GM18870 (cell line): Measurements from ENCODE around the gene MGLL.

Source experiments
- ATAC-seq: cut with Tn5 transposase; IDR thresholded peaks from one replicate; pipeline ENCODE4 v1.9.1; 2021; ENCODE audit warnings: moderate library complexity; ENCODE audit not compliant: unreplicated experiment

Gene MGLL

GRCh38 chr3:127822041-127822681 is at the start of gene MGLL:
Gene MGLL (minus strand): TSS chr3:127822515. CDS start chr3:127822318, 197 bp downstream.
- ATAC-seq: no peak

GRCh38 chr3:127870156-127870555 is 47.8 kb upstream of the MGLL start:
- no peak for ATAC-seq

- ATAC-seq: no peak
Observed at GRCh38 chr3:127867986-127868385, 45.7 kb upstream of the MGLL start.

DNA sequence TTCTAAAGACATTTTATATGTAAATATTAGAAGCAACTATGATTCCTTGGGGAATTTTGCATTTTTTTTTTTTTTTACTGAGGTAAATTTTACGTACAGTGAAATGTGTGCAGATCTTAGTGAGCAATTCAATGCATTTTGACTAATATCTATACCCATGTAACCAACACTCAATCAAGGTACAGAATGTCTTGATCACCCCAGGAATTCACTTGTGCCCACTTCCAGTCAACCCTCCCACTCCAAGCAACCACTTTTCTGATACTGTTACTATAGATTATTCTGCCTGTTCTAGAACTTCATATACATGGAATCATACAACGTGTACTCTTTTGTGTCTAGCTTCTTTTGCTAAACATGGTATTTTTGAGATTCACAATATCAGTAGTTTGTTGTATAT is 45.1 kb upstream of the MGLL start:
- ATAC-seq: no peak

- ATAC-seq: no peak
Observed at GRCh38 chr3:127865941-127866340, 43.6 kb upstream of the MGLL start.

- ATAC-seq: no peak
Observed at GRCh38 chr3:127860211-127860696, 37.9 kb upstream of the MGLL start.

GRCh38 chr3:127859730-127860129 is 37.4 kb upstream of the MGLL start:
- ATAC-seq: no peak

- ATAC-seq: no peak
Observed at GRCh38 chr3:127858937-127859336, 36.6 kb upstream of the MGLL start.

GRCh38 chr3:127858521-127858920 is 36.2 kb upstream of the MGLL start:
- ATAC-seq: no peak

DNA sequence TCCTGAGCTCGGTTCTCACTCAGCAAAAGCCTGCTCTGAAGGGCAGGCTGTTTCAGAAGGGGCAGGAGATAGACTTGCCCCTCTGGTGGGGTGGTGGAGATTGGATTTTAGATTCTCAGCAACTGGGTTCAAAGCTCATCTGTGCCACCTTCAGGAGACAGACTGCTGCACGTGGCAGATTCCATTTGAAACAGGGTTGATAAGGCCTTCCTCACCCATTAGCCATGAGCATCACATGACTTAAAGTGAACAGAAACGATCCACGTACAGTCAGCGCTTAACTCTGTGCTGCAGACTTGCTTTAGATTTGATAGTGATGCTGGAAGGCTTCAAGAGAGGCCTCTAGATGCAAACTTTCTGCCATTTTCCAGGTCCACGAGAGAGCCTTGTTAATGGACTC is 35.0 kb upstream of the MGLL start:
- no peak for ATAC-seq

DNA sequence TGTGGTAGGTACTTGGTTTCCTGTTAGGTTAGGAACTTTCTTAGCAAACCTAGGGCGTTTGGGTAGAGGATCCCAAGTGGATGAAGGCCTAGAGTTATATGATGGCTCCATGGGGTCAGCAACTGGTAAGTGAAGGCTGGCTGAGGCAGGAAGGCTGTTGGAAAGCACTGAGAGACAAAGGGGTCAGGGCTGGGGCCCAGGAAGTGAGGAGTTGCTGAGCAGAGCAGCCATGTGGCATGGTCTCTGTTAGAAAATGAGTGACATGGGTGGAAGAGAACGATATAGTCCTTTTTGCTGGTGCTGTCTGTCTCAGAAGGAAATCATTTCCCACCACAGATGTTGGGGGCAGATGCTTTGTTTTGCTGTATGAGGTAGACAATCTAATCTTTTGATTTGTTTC is 34.5 kb upstream of the MGLL start:
- no peak for ATAC-seq

DNA sequence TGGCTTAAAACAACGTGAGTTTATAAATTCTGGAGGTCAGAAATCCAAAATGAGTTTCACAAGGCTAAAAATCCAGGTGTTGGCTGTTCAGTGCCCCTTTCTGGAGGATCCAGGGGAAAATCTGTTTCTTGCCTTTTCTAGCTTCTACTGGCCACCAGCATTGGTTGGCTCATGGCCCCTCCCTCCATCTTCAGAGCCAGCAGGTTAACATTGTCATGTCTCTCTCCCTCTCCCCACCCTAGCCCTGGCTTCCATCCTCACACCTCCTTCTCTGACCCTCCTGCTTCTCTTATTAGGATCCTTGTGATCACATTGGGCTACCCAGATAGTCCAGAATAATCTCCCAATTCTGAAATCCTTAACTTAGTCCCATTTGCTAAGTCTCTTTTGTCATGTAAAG is 32.9 kb upstream of the MGLL start:
- ATAC-seq: no peak

DNA sequence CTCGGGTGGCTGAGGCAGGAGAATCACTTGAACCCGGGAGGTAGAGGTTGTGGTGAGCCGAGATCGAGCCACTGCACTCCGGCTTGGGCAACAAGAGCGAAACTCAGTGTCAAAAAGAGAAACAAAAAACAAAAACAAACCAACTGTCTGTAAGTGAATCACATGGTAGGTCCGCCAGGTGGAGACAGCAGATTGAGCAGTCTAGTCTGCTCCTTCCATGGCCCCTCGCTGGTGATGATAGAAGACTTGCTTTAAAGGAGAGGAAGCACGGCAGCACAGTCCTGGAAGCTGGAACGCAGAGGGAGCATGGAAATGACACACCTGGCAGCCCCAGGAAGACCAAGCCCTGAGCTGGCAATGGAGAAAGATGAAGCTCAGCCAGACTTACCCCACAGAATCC is 31.4 kb upstream of the MGLL start:
- no peak for ATAC-seq

DNA sequence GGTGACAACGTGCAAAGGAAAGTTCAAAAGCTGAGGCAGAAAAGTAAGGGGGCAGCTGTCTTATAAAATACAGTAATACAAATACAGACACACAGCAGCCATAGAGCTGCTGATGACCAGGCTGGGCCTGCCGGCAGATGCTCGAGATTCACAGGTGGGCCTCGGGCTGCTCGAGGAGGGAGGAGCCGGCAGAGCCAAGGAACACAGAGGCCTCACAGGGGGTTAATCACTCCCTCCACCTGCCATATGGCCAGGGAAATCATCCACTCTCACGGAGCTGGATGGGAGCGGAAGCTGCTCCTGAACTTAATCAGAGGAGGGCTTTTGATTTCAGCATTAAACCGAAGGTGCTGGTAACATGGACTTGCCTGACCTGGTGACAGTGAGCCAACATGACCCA is 29.6 kb upstream of the MGLL start:
- no peak for ATAC-seq

GRCh38 chr3:127849368-127849767 is 27.1 kb upstream of the MGLL start:
- no peak for ATAC-seq

DNA sequence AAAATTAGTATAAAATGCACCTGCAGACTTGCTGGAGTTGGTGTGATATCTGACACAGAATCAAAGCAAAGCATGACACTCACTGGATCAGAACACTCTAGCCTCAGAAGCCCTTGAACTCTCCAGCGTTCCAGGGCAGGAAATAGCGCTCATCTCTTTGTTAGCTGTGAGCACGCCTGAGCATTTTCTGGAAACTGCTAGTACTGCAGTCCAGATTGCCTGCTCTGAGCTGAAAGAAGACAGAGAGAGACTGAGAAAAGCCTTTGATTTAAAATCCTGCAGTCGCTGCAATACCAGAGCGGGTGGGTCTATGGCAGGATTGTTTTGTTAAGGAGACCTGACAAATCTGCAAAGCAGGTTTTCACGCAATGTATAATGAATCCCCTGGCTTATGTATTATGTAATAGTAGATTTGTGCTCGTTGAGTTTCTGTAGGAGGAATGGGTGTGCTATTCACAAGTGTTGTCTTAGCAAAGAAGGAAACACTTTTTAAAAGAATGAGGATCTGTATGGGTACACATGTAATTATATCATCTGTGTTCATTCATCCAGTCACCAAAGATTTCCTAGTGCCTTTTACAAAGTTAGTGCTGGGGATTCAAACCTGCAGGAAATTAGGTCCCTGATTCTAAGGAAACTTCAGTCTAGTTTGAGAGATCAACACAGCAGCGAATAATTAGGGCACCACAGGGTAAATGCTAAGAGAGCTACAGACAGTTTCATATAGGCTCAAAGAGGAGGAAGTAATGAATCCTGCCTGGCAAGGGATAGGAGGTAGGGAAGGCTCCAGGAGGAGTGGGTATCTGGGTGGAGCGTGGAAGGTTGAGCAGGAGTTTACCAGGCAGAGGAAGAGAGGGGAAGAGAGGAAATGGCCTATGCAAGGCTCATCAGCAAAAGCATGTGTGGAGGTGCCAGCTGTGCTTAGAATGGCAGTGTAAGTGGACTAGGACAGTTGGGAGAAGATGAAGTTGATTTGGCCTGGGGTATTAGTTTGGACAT is 26.1 kb upstream of the MGLL start:
- ATAC-seq: no peak

DNA sequence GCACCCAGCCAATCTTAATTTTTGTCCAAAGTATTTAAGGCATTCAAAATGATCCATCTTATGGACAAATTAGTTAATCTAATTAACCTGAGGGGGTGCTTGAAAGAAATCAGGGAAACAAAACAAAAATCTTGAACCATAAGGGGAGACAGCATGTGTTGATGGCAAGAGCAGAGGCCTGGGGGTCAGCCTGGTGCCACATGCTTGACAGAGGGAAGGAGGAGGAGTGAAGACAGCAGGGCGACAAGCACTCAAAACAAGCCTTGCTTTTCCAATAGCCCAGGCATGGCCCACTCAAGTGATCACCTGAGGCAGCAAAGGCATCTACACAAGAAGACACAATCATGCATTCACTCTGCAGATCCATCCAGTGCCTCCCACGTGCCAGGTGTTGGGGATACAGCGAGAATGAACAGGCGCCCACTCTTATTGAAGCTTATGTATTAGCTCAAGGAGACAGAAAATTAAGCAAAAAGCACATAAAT is 25.0 kb upstream of the MGLL start:
- ATAC-seq: no peak

DNA sequence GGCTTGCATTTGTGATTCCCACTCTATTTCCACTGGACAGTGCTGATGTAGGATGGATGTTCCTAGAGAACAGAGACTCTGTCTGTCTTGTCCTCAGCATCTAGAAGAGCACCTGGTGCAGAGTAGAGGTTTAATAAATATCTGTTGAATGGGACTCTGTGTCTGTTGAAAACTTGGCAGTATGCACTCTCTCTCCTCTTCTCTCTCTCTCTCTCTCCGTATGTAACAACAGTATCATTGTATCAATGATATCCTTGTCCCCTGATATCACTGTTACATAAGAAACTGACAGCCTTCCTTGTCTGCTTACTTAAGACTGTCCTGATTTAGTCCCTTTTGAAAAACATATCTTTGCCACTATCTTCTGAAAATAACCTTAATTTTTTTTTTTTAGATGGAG is 24.3 kb upstream of the MGLL start:
- no peak for ATAC-seq

DNA sequence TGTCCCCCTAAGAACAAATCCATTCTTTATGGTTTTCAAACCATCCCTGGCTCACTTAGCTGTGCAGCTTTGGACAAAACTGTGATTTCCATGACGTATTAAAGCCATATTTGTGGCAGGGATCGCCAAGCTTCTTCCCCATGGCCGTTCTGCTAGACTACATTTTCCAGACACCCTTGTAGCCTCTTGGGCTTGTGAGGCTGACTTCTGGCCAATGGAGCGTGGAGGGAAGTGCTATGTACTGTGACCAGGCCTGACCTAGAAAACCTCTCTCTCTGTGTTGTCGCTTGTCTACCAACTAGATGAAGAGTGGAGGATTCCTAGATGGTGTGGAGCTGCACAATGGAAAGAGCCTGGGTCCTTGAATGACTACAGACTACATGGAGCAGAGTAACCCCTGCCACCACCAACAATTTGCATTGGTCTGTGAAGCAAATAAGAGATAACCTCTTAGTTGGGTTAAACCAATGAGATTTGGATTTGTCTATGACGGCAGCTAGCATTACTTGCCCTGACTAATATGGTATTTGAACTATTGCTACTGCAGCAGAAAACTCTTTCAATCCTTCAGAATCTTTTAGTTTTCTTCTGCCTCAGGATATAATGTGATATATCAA is 22.1 kb upstream of the MGLL start:
- ATAC-seq: no peak

- ATAC-seq: no peak
Observed at GRCh38 chr3:127840671-127841070, 18.4 kb upstream of the MGLL start.

GRCh38 chr3:127839099-127839498 is 16.8 kb upstream of the MGLL start:
- ATAC-seq: no peak
